H9 (cell line): ENCODE measurements around the gene CDK8. TPM values are rescaled to one million over a fixed set of nuclear protein-coding genes. Genes with fewer than 3 reads are reported as not detected.

Experiments used
- DNase-seq: peaks from one replicate; pipeline ENCODE4 v3.0.0-alpha.2; 2017
- H2AFZ ChIP-seq: one replicate; pipeline ENCODE4 v1.6.1; 2013; ENCODE audit warnings: mild to moderate bottlenecking, low read length, control low read depth, moderate library complexity
- H2AK5ac ChIP-seq: 2 replicates; pipeline ENCODE4 v1.6.1; 2013; ENCODE audit warnings: low read length, control low read depth, mixed read lengths; ENCODE audit not compliant: insufficient read length
- H2BK120ac ChIP-seq: one replicate; pipeline ENCODE4 v1.6.1; 2013; ENCODE audit warnings: low read depth, mild to moderate bottlenecking, low read length, control low read depth, inconsistent platforms; ENCODE audit not compliant: poor library complexity, severe bottlenecking
- H2BK12ac ChIP-seq: 2 replicates; pipeline ENCODE4 v1.6.1; 2013; ENCODE audit warnings: low read length, control low read depth, mixed read lengths, low read depth; ENCODE audit not compliant: insufficient read length
- H2BK15ac ChIP-seq: 2 replicates; pipeline ENCODE4 v1.6.1; 2013; ENCODE audit warnings: low read depth, low read length, control low read depth
- H2BK20ac ChIP-seq: one replicate; pipeline ENCODE4 v1.6.1; 2013; ENCODE audit warnings: low read depth, mild to moderate bottlenecking, low read length, control low read depth, inconsistent platforms; ENCODE audit not compliant: poor library complexity, severe bottlenecking
- H2BK5ac ChIP-seq: 2 replicates; pipeline ENCODE4 v1.6.1; 2013; ENCODE audit warnings: low read length, control low read depth, mixed read lengths; ENCODE audit not compliant: insufficient read length
- H3K14ac ChIP-seq: 2 replicates; pipeline ENCODE4 v1.6.1; 2013; ENCODE audit warnings: low read length, control low read depth; ENCODE audit not compliant: insufficient read depth
- H3K18ac ChIP-seq: 2 replicates; pipeline ENCODE4 v1.6.1; 2013; ENCODE audit warnings: low read depth, mild to moderate bottlenecking, mixed read lengths, low read length, control low read depth; ENCODE audit not compliant: insufficient read length
- H3K23ac ChIP-seq: 2 replicates; pipeline ENCODE4 v1.6.1; 2013; ENCODE audit warnings: low read length, control low read depth, mixed read lengths, low read depth; ENCODE audit not compliant: insufficient read length
- H3K23me2 ChIP-seq: 2 replicates; pipeline ENCODE4 v1.6.1; 2013; ENCODE audit warnings: low read depth, mild to moderate bottlenecking, mixed read lengths, low read length, control low read depth; ENCODE audit not compliant: insufficient read length, poor library complexity, severe bottlenecking
- H3K27ac ChIP-seq: 2 replicates; pipeline ENCODE4 v1.5.1; 2013; ENCODE audit warnings: low read length, control low read depth, mixed read lengths, low read depth; ENCODE audit not compliant: insufficient read length
- H3K27me3 ChIP-seq: 2 replicates; pipeline ENCODE4 v1.6.1; 2013; ENCODE audit warnings: low read length, control low read depth, inconsistent platforms; ENCODE audit not compliant: insufficient read depth
- H3K4ac ChIP-seq: 2 replicates; pipeline ENCODE4 v1.6.1; 2013; ENCODE audit warnings: low read depth, mild to moderate bottlenecking, control low read depth, inconsistent platforms, low read length, moderate library complexity
- H3K4me1 ChIP-seq: 2 replicates; pipeline ENCODE4 v1.6.1; 2013; ENCODE audit warnings: low read length, control low read depth, inconsistent platforms; ENCODE audit not compliant: insufficient read depth
- H3K4me2 ChIP-seq: 2 replicates; pipeline ENCODE4 v1.6.1; 2013; ENCODE audit warnings: low read length, control low read depth, mixed read lengths; ENCODE audit not compliant: insufficient read length, insufficient read depth
- H3K56ac ChIP-seq: 2 replicates; pipeline ENCODE4 v1.6.1; 2013; ENCODE audit warnings: low read depth, mild to moderate bottlenecking, mixed read lengths, low read length, control low read depth; ENCODE audit not compliant: insufficient read length
- H3K79me1 ChIP-seq: 2 replicates; pipeline ENCODE4 v1.6.1; 2013; ENCODE audit warnings: low read depth, mild to moderate bottlenecking, moderate library complexity, low read length, control low read depth, inconsistent platforms; ENCODE audit not compliant: insufficient read depth, poor library complexity, severe bottlenecking
- H3K79me2 ChIP-seq: 2 replicates; pipeline ENCODE4 v1.6.1; 2013; ENCODE audit warnings: low read length, control low read depth, inconsistent platforms; ENCODE audit not compliant: insufficient read depth
- H3K9ac ChIP-seq: 2 replicates; pipeline ENCODE4 v1.6.1; 2013; ENCODE audit warnings: low read length, control low read depth, mixed read lengths; ENCODE audit not compliant: insufficient read length; ENCODE audit errors: extremely low read depth
- H3K9me3 ChIP-seq: one replicate; pipeline ENCODE4 v1.6.1; 2013; ENCODE audit warnings: low read depth, low read length, inconsistent platforms; ENCODE audit not compliant: control insufficient read depth
- H3T11ph ChIP-seq: one replicate; pipeline ENCODE4 v1.6.1; 2013; ENCODE audit warnings: mild to moderate bottlenecking, low read length, control low read depth, inconsistent platforms
- H4K20me1 ChIP-seq: one replicate; pipeline ENCODE4 v1.6.1; 2013; ENCODE audit not compliant: control insufficient read depth, insufficient read length, insufficient read depth
- H4K5ac ChIP-seq: 2 replicates; pipeline ENCODE4 v1.6.1; 2013; ENCODE audit warnings: low read depth, mild to moderate bottlenecking, mixed read lengths, low read length, control low read depth; ENCODE audit not compliant: insufficient read length
- H4K8ac ChIP-seq: replicated peaks from 2 replicates; pipeline ENCODE4 v1.6.1; 2013; ENCODE audit warnings: low read length, control low read depth, mixed read lengths, low read depth; ENCODE audit not compliant: insufficient read length
- H4K91ac ChIP-seq: 2 replicates; pipeline ENCODE4 v1.6.1; 2013; ENCODE audit warnings: low read depth, mild to moderate bottlenecking, moderate library complexity, mixed read lengths, low read length, control low read depth; ENCODE audit not compliant: insufficient read length
- H3K27ac Mint-ChIP-seq, 3 experiments: 2 replicates in 2 of 3; 3 replicates in 1 of 3; pipeline ENCODE4 v1.8.0; 2020 to 2021; ENCODE audit warnings: mixed read lengths in 3 of 3, mild to moderate bottlenecking in 1 of 3, moderate library complexity in 1 of 3
- H3K27me3 Mint-ChIP-seq: 2 replicates; pipeline ENCODE4 v1.8.0; 2021; ENCODE audit warnings: low read depth, mild to moderate bottlenecking, moderate library complexity, mixed read lengths
- H3K36me3 Mint-ChIP-seq, 3 experiments: 2 replicates in 2 of 3; 3 replicates in 1 of 3; pipeline ENCODE4 v1.8.0; 2020 to 2021; ENCODE audit warnings: low read depth in 3 of 3, mixed read lengths in 3 of 3; ENCODE audit not compliant: insufficient read depth in 1 of 3
- H3K4me1 Mint-ChIP-seq, 2 experiments: 2 replicates each; pipeline ENCODE4 v1.8.0; 2020; ENCODE audit warnings: mixed read lengths in 2 of 2
- H3K4me3 Mint-ChIP-seq, 2 experiments: 2 replicates in 1 of 2; 3 replicates in 1 of 2; pipeline ENCODE4 v1.8.0; 2020 to 2021; ENCODE audit warnings: mild to moderate bottlenecking in 2 of 2, mixed read lengths in 2 of 2, moderate library complexity in 1 of 2
- H3K9me3 Mint-ChIP-seq, 2 experiments: 2 replicates in 1 of 2; 3 replicates in 1 of 2; pipeline ENCODE4 v1.8.0; 2020; ENCODE audit warnings: mild to moderate bottlenecking in 2 of 2, mixed read lengths in 2 of 2, moderate library complexity in 1 of 2
- WGBS: extraction: QIAGEN DNeasy Blood & Tissue Kit; methylation state at CpG from one replicate; pipeline ENCODE4 v1.1.7; 2013; ENCODE audit warnings: missing lambda C conversion rate, low lambda C conversion rate, mixed read lengths; ENCODE audit not compliant: insufficient read length; ENCODE audit errors: extremely low coverage; 5-methylcytosine and 5-hydroxymethylcytosine counted together
- total RNA-seq: library from RNA; stranded (reverse); gene quantifications from 2 replicates; pipeline ENCODE4 v1.2.1, GENCODE V29; 2021
- TF ChIP-seq, protein P1 (sequence below): fragments of 200-600 bp; sonication (generic); conservative IDR thresholded peaks from 3 replicates; pipeline ENCODE4 v1.8.0; 2021; ENCODE audit warnings: antibody characterized with exemption, mild to moderate bottlenecking

Gene CDK8
- total RNA-seq, 1 experiment from 2014 or later, result 18.1 TPM

GRCh38 chr13:26259634-26260033 lies 5.7 kb downstream of the CDK8 start:
- no peaks in the 10 kb centered on the region for H3K4me1 ChIP-seq
- Mint-ChIP-seq H3K27ac (no peak overlapping the region), H3K4me1 (peaks cover 18 to 19% of the 10 kb centered on the region in 2 experiments), H3K9me3 (no peaks in the 10 kb centered on the region; a peak in 1 of 5 replicates), H3K36me3 (peaks cover 0 to 4% (median 1%) of the 10 kb centered on the region in 3 experiments; a peak in 2 of 7 replicates), H3K27me3 (no peaks in the 10 kb centered on the region), H3K4me3 (no peak overlapping the region)
- peaks cover 6% of the 10 kb centered on the region for H3K23me2 ChIP-seq
- no peak overlapping the region for H3K23ac ChIP-seq
- WGBS, result no CpG with 5 or more reads among the region's 3 CpGs
- H2BK120ac ChIP-seq, result no peak overlapping the region
- no peak overlapping the region for H2BK5ac ChIP-seq
- H3T11ph ChIP-seq, result no peak overlapping the region
- no peak for DNase-seq
- H3K14ac ChIP-seq, result no peak overlapping the region
- H3K9ac ChIP-seq, result no peak overlapping the region
- TF ChIP-seq, protein P1, sequence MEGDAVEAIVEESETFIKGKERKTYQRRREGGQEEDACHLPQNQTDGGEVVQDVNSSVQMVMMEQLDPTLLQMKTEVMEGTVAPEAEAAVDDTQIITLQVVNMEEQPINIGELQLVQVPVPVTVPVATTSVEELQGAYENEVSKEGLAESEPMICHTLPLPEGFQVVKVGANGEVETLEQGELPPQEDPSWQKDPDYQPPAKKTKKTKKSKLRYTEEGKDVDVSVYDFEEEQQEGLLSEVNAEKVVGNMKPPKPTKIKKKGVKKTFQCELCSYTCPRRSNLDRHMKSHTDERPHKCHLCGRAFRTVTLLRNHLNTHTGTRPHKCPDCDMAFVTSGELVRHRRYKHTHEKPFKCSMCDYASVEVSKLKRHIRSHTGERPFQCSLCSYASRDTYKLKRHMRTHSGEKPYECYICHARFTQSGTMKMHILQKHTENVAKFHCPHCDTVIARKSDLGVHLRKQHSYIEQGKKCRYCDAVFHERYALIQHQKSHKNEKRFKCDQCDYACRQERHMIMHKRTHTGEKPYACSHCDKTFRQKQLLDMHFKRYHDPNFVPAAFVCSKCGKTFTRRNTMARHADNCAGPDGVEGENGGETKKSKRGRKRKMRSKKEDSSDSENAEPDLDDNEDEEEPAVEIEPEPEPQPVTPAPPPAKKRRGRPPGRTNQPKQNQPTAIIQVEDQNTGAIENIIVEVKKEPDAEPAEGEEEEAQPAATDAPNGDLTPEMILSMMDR, result no peak
- H3K79me1 ChIP-seq, result peaks cover 13% of the 10 kb centered on the region
- H2AK5ac ChIP-seq, result no peak overlapping the region
- no peak overlapping the region for H3K18ac ChIP-seq
- H2AFZ ChIP-seq, result no peak overlapping the region
- no peak overlapping the region for H3K4me2 ChIP-seq
- H3K4ac ChIP-seq, result no peak overlapping the region
- no peak overlapping the region for H2BK12ac ChIP-seq
- no peaks in the 10 kb centered on the region for H3K9me3 ChIP-seq
- H3K79me2 ChIP-seq, result peaks cover 34% of the 10 kb centered on the region; the same call in 1 of the 2 replicates
- H2BK15ac ChIP-seq, result no peak overlapping the region
- no peak overlapping the region for H4K91ac ChIP-seq
- no peak overlapping the region for H3K27ac ChIP-seq
- H3K56ac ChIP-seq, result no peak overlapping the region
- no peak overlapping the region for H2BK20ac ChIP-seq
- H4K8ac ChIP-seq, result no peak overlapping the region
- H3K27me3 ChIP-seq, result no peaks in the 10 kb centered on the region
- no peaks in the 10 kb centered on the region for H4K20me1 ChIP-seq
- H4K5ac ChIP-seq, result no peak overlapping the region
